ENCODE measurements around the gene CCDC177. TPM values are rescaled to one million over a fixed set of nuclear protein-coding genes. Genes with fewer than 3 reads are reported as not detected.

CCDC177 gene
- total and polyA plus RNA-seq, 9 of the 15 experiments (the other 6 are each of a cell fraction or from before 2014, with no cell fraction given) = not detected

GRCh38 chr14:69606258-69607184 is 31.9 kb upstream of the CCDC177 start (continued):
- no peak for TF ChIP-seq ZNF41 (CRISPR knock-in tag; conservative IDR thresholded peaks at IDR 0.05)
- TF ChIP-seq CREB3L1 (IDR thresholded peaks at IDR 0.05; ENCODE audit: borderline replicate concordance, low read depth) = no peak
- no peak for TF ChIP-seq ZNF140 (CRISPR knock-in tag; IDR thresholded peaks at IDR 0.05)
- TF ChIP-seq, protein P1, sequence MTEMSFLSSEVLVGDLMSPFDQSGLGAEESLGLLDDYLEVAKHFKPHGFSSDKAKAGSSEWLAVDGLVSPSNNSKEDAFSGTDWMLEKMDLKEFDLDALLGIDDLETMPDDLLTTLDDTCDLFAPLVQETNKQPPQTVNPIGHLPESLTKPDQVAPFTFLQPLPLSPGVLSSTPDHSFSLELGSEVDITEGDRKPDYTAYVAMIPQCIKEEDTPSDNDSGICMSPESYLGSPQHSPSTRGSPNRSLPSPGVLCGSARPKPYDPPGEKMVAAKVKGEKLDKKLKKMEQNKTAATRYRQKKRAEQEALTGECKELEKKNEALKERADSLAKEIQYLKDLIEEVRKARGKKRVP (CRISPR knock-in tag; IDR thresholded peaks at IDR 0.05) = no peak
- TF ChIP-seq KLF10 (CRISPR knock-in tag; IDR thresholded peaks at IDR 0.05) = no peak
- no peak for TF ChIP-seq ARID4B (CRISPR knock-in tag; IDR thresholded peaks at IDR 0.05)
- TF ChIP-seq XRCC3 (IDR thresholded peaks at IDR 0.05) = no peak
- TF ChIP-seq, protein P2, sequence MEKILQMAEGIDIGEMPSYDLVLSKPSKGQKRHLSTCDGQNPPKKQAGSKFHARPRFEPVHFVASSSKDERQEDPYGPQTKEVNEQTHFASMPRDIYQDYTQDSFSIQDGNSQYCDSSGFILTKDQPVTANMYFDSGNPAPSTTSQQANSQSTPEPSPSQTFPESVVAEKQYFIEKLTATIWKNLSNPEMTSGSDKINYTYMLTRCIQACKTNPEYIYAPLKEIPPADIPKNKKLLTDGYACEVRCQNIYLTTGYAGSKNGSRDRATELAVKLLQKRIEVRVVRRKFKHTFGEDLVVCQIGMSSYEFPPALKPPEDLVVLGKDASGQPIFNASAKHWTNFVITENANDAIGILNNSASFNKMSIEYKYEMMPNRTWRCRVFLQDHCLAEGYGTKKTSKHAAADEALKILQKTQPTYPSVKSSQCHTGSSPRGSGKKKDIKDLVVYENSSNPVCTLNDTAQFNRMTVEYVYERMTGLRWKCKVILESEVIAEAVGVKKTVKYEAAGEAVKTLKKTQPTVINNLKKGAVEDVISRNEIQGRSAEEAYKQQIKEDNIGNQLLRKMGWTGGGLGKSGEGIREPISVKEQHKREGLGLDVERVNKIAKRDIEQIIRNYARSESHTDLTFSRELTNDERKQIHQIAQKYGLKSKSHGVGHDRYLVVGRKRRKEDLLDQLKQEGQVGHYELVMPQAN (IDR thresholded peaks at IDR 0.05; ENCODE audit: borderline replicate concordance) = no peak
- TF ChIP-seq TSC22D4 (tag; IDR thresholded peaks at IDR 0.05) = no peak
- no peak for TF ChIP-seq CSDE1 (IDR thresholded peaks at IDR 0.05)
- TF ChIP-seq ZNF3 (CRISPR knock-in tag; IDR thresholded peaks at IDR 0.05) = no peak
- no peak for TF ChIP-seq LEF1 (IDR thresholded peaks at IDR 0.05)
- no peak for TF ChIP-seq POLR2AphosphoS2 (IDR thresholded peaks at IDR 0.05; ENCODE audit: low read length)
- TF ChIP-seq HDAC8 (tag; IDR thresholded peaks at IDR 0.05) = no peak
- TF ChIP-seq GABPB1 (CRISPR knock-in tag; IDR thresholded peaks at IDR 0.05) = no peak
- no peak for TF ChIP-seq ZNF280B (CRISPR knock-in tag; IDR thresholded peaks at IDR 0.05)
- no peak for TF ChIP-seq ZNF134 (CRISPR knock-in tag; conservative IDR thresholded peaks at IDR 0.05)
- peak; percentile 13 to 39; a peak in 1 of 4 replicates for TF ChIP-seq KDM1A (IDR thresholded peaks at IDR 0.05)
